ENCODE data around the gene PIK3AP1.

DNA sequence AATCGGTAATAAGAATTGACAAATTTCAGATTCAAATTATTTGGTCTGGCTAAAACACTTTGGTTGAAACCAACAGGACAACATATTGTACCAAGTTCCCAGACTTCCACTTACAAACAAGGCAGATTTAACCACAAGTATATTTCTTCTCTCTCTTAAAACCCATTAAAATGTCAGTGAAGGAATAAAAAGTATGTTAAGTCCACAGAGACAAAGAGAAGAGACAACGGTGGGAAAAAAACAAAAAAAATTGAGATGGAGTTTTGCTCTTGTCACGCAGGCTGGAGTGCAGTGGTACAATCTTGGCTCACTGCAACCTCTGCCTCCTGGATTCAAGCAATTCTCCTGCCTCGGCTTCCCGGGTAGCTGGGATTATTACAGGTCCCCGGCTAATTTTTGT lies 149.8 kb downstream of the PIK3AP1 start:
- TF ChIP-seq MAFK (IDR thresholded peaks at IDR 0.05; ENCODE audit: partially characterized antibody) = no peak
- TF ChIP-seq HMGXB4 (CRISPR knock-in tag; IDR thresholded peaks at IDR 0.05; ENCODE audit: borderline replicate concordance) = no peak
- TF ChIP-seq CTCF (IDR thresholded peaks at IDR 0.05) = no peak
- TF ChIP-seq, protein P1, sequence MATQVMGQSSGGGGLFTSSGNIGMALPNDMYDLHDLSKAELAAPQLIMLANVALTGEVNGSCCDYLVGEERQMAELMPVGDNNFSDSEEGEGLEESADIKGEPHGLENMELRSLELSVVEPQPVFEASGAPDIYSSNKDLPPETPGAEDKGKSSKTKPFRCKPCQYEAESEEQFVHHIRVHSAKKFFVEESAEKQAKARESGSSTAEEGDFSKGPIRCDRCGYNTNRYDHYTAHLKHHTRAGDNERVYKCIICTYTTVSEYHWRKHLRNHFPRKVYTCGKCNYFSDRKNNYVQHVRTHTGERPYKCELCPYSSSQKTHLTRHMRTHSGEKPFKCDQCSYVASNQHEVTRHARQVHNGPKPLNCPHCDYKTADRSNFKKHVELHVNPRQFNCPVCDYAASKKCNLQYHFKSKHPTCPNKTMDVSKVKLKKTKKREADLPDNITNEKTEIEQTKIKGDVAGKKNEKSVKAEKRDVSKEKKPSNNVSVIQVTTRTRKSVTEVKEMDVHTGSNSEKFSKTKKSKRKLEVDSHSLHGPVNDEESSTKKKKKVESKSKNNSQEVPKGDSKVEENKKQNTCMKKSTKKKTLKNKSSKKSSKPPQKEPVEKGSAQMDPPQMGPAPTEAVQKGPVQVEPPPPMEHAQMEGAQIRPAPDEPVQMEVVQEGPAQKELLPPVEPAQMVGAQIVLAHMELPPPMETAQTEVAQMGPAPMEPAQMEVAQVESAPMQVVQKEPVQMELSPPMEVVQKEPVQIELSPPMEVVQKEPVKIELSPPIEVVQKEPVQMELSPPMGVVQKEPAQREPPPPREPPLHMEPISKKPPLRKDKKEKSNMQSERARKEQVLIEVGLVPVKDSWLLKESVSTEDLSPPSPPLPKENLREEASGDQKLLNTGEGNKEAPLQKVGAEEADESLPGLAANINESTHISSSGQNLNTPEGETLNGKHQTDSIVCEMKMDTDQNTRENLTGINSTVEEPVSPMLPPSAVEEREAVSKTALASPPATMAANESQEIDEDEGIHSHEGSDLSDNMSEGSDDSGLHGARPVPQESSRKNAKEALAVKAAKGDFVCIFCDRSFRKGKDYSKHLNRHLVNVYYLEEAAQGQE (IDR thresholded peaks at IDR 0.05) = no peak
- no peak for TF ChIP-seq MAX (IDR thresholded peaks at IDR 0.05)
- no peak for TF ChIP-seq CEBPB (IDR thresholded peaks at IDR 0.05)
- no peak for TF ChIP-seq CHD4 (IDR thresholded peaks at IDR 0.05; ENCODE audit: borderline replicate concordance)
